Muscle layer of duodenum (tissue), 2 donors: ENCODE results near the gene CORO6.
A peak's percentile ranks its signal among the peaks of the same experiment; 100 is the strongest.

Source experiments
- H3K27ac ChIP-seq: one replicate; pipeline ENCODE4 v1.7.0; 2013; ENCODE audit warnings: mild to moderate bottlenecking, low read length
- H3K27me3 ChIP-seq: one replicate; pipeline ENCODE4 v1.7.0; 2013; ENCODE audit warnings: low read depth, mild to moderate bottlenecking, control low read depth, low read length
- H3K36me3 ChIP-seq, 2 donors: one replicate each; pipeline ENCODE4 v1.7.0; 2013; ENCODE audit warnings: low read length in 2 of 2, control low read depth in 1 of 2, mild to moderate bottlenecking in 1 of 2; ENCODE audit not compliant: insufficient read depth in 2 of 2, control insufficient read depth in 1 of 2
- H3K4me1 ChIP-seq, 2 donors: one replicate each; pipeline ENCODE4 v1.7.0; 2013; ENCODE audit warnings: low read length in 2 of 2, mild to moderate bottlenecking in 2 of 2, control low read depth in 1 of 2, moderate library complexity in 1 of 2; ENCODE audit not compliant: insufficient read depth in 2 of 2, control insufficient read depth in 1 of 2
- H3K4me3 ChIP-seq, 2 donors: one replicate each; pipeline ENCODE4 v1.7.0; 2013; ENCODE audit warnings: low read length in 2 of 2, low read depth in 1 of 2, mild to moderate bottlenecking in 1 of 2
- H3K9me3 ChIP-seq, 2 donors: one replicate each; pipeline ENCODE4 v1.7.0; 2013; ENCODE audit warnings: low read length in 2 of 2, control low read depth in 1 of 2, mild to moderate bottlenecking in 1 of 2; ENCODE audit not compliant: control insufficient read depth in 1 of 2
- donor health status: healthy.

Gene CORO6

GRCh38 chr17:29622337-29623282, at the start of gene CORO6:
Gene CORO6 (minus strand): TSS chr17:29622912. CDS start chr17:29621421, 1,491 bp downstream.
- no peaks in the 10 kb centered on the region for H3K27me3 ChIP-seq
- peak within 1 kb of the TSS; percentile 57 to 78 for H3K4me3 ChIP-seq
- no peak within 1 kb of the TSS for H3K27ac ChIP-seq
- no peaks in the 10 kb centered on the region for H3K9me3 ChIP-seq
- H3K4me1 ChIP-seq = peaks cover 0 to 49% of the 10 kb centered on the region in 2 donors
- no peaks in the 10 kb centered on the region for H3K36me3 ChIP-seq

- Histone ChIP-seq H3K36me3 (peaks cover 24 to 25% of the 10 kb centered on the region in 2 donors), H3K9me3 (no peaks in the 10 kb centered on the region), H3K4me3 (no peak overlapping the region), H3K4me1 (no peaks in the 10 kb centered on the region), H3K27me3 (no peaks in the 10 kb centered on the region), H3K27ac (no peak overlapping the region)
Measured at GRCh38 chr17:29671661-29672060, 48.9 kb upstream of the CORO6 start.

- no peak overlapping the region for H3K27ac ChIP-seq
- H3K4me3 ChIP-seq = no peak overlapping the region
- peaks cover 20 to 42% of the 10 kb centered on the region in 2 donors for H3K36me3 ChIP-seq
- no peaks in the 10 kb centered on the region for H3K9me3 ChIP-seq
- H3K27me3 ChIP-seq = no peaks in the 10 kb centered on the region
- no peaks in the 10 kb centered on the region for H3K4me1 ChIP-seq
Measured at GRCh38 chr17:29669266-29669665, 46.6 kb upstream of the CORO6 start.

GRCh38 chr17:29667969-29668368, 45.3 kb upstream of the CORO6 start:
- no peak overlapping the region for H3K4me3 ChIP-seq
- H3K27ac ChIP-seq = no peak overlapping the region
- no peaks in the 10 kb centered on the region for H3K4me1 ChIP-seq
- H3K27me3 ChIP-seq = no peaks in the 10 kb centered on the region
- no peaks in the 10 kb centered on the region for H3K9me3 ChIP-seq
- H3K36me3 ChIP-seq = peaks cover 23 to 42% of the 10 kb centered on the region in 2 donors

- peaks cover 7 to 28% of the 10 kb centered on the region in 2 donors for H3K36me3 ChIP-seq
- no peaks in the 10 kb centered on the region for H3K4me1 ChIP-seq
- H3K27ac ChIP-seq = peak overlapping the region; percentile 1
- H3K27me3 ChIP-seq = no peaks in the 10 kb centered on the region
- H3K4me3 ChIP-seq = no peak overlapping the region
- no peaks in the 10 kb centered on the region for H3K9me3 ChIP-seq
Measured at GRCh38 chr17:29665481-29665810, 42.7 kb upstream of the CORO6 start.

- H3K4me1 ChIP-seq = no peaks in the 10 kb centered on the region
- H3K36me3 ChIP-seq = peaks cover 10 to 23% of the 10 kb centered on the region in 2 donors
- H3K27ac ChIP-seq = peak overlapping the region; percentile 1
- no peaks in the 10 kb centered on the region for H3K9me3 ChIP-seq
- no peak overlapping the region for H3K4me3 ChIP-seq
- no peaks in the 10 kb centered on the region for H3K27me3 ChIP-seq
Measured at GRCh38 chr17:29664743-29665480, 42.2 kb upstream of the CORO6 start.

GRCh38 chr17:29663155-29663554, 40.4 kb upstream of the CORO6 start:
- Histone ChIP-seq H3K36me3 (peaks cover 10 to 23% of the 10 kb centered on the region in 2 donors), H3K27me3 (no peaks in the 10 kb centered on the region), H3K27ac (no peak overlapping the region), H3K4me3 (no peak overlapping the region), H3K9me3 (no peaks in the 10 kb centered on the region), H3K4me1 (no peaks in the 10 kb centered on the region)

- no peak overlapping the region for H3K27ac ChIP-seq
- no peaks in the 10 kb centered on the region for H3K9me3 ChIP-seq
- H3K4me1 ChIP-seq = no peaks in the 10 kb centered on the region
- H3K36me3 ChIP-seq = peaks cover 6 to 16% of the 10 kb centered on the region in 2 donors
- no peaks in the 10 kb centered on the region for H3K27me3 ChIP-seq
- no peak overlapping the region for H3K4me3 ChIP-seq
Measured at GRCh38 chr17:29661213-29661612, 38.5 kb upstream of the CORO6 start.

- Histone ChIP-seq H3K9me3 (no peaks in the 10 kb centered on the region), H3K36me3 (peaks cover 6 to 12% of the 10 kb centered on the region in 2 donors), H3K27ac (no peak overlapping the region), H3K4me3 (no peak overlapping the region), H3K27me3 (no peaks in the 10 kb centered on the region), H3K4me1 (no peaks in the 10 kb centered on the region)
Measured at GRCh38 chr17:29659155-29659554, 36.4 kb upstream of the CORO6 start.

GRCh38 chr17:29655323-29655722, 32.6 kb upstream of the CORO6 start:
- Histone ChIP-seq H3K27me3 (no peaks in the 10 kb centered on the region), H3K36me3 (peaks cover 12 to 15% of the 10 kb centered on the region in 2 donors), H3K4me1 (no peaks in the 10 kb centered on the region), H3K27ac (no peak overlapping the region), H3K9me3 (no peaks in the 10 kb centered on the region), H3K4me3 (no peak overlapping the region)

GRCh38 chr17:29653995-29654714, 31.4 kb upstream of the CORO6 start:
- Histone ChIP-seq H3K27me3 (no peaks in the 10 kb centered on the region), H3K4me1 (no peaks in the 10 kb centered on the region), H3K9me3 (no peaks in the 10 kb centered on the region), H3K4me3 (no peak overlapping the region), H3K36me3 (peaks cover 11 to 16% of the 10 kb centered on the region in 2 donors), H3K27ac (no peak overlapping the region)
